Measurements from ENCODE around the gene VWA1. TPM values are rescaled to one million over a fixed set of nuclear protein-coding genes. Genes with fewer than 3 reads are reported as not detected.

Gene VWA1
- total and polyA plus RNA-seq, 4 donors, result 18.3 to 81.3 (median 32.2) TPM

DNA sequence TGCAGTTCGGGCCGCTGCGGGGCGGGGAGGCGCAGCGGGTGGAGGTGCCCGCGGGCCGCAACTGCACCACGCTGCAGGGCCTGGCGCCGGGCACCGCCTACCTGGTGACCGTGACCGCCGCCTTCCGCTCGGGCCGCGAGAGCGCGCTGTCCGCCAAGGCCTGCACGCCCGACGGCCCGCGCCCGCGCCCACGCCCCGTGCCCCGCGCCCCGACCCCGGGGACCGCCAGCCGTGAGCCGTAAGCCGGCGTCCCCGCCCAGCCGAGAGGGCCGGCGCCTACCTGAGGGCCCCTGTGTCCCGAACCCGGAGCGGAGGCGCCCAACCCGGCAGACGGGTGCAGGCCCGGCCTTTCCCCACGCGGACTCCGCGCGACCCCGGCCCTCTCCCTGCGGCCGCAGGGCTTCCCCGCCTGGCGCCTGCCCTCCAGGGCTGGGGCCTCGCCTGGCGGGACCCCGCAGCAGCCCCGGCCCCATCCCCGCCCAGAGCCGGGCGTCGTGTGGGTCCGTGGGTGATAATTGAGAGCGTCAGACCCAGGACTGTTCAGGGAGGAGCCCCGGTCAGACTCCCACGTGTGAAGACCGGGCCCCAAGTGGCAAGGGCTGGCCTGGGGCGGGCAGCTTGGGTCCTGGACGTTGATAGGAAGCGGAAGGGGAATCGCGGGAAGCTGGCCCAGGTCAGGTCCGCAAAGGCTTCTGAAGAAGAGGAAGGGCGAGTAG, 4.2 kb downstream of the VWA1 start:
- Histone ChIP-seq H3K36me3 (ENCODE audit: control insufficient read depth in 4 of 4, insufficient read depth in 3 of 4, low read depth in 1 of 4, low read length in 3 of 4) (peaks cover 0 to 3% (median 0%) of the 10 kb centered on the region in 4 donors), H3K27me3 (ENCODE audit: control insufficient read depth in 4 of 4, insufficient read depth in 4 of 4, low read length in 3 of 4) (no peaks in the 10 kb centered on the region), H3K9me3 (ENCODE audit: control insufficient read depth in 4 of 4, low read length in 3 of 4) (no peaks in the 10 kb centered on the region), H3K27ac (ENCODE audit: low read depth in 1 of 2, low read length in 2 of 2) (no peak overlapping the region), H3K4me3 (ENCODE audit: low read depth in 1 of 3, low read length in 3 of 3) (no peak overlapping the region), H3K9ac (ENCODE audit: low read depth in 1 of 2, low read length in 2 of 2) (no peak overlapping the region), H3K4me1 (ENCODE audit: control insufficient read depth in 4 of 4, insufficient read depth in 4 of 4, low read length in 3 of 4) (peaks cover 22 to 56% (median 41%) of the 10 kb centered on the region in 4 donors)
- WGBS, result 88% methylated on average over 82 of the region's 82 CpGs
- TF ChIP-seq SP1 (IDR thresholded peaks at IDR 0.05), result no peak
- no peak for TF ChIP-seq FOXA2 (IDR thresholded peaks at IDR 0.05)
- no peak for TF ChIP-seq EGR1 (IDR thresholded peaks at IDR 0.05; ENCODE audit: low read depth in 2 of 2)
- no peak for TF ChIP-seq NR2F2 (IDR thresholded peaks at IDR 0.05)
- TF ChIP-seq, protein P1, sequence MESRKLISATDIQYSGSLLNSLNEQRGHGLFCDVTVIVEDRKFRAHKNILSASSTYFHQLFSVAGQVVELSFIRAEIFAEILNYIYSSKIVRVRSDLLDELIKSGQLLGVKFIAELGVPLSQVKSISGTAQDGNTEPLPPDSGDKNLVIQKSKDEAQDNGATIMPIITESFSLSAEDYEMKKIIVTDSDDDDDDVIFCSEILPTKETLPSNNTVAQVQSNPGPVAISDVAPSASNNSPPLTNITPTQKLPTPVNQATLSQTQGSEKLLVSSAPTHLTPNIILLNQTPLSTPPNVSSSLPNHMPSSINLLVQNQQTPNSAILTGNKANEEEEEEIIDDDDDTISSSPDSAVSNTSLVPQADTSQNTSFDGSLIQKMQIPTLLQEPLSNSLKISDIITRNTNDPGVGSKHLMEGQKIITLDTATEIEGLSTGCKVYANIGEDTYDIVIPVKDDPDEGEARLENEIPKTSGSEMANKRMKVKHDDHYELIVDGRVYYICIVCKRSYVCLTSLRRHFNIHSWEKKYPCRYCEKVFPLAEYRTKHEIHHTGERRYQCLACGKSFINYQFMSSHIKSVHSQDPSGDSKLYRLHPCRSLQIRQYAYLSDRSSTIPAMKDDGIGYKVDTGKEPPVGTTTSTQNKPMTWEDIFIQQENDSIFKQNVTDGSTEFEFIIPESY (IDR thresholded peaks at IDR 0.05), result no peak
- TF ChIP-seq GABPA (IDR thresholded peaks at IDR 0.05 in 1 of 2, conservative IDR thresholded peaks at IDR 0.05 in 1 of 2), result no peak
- TF ChIP-seq, protein P2, sequence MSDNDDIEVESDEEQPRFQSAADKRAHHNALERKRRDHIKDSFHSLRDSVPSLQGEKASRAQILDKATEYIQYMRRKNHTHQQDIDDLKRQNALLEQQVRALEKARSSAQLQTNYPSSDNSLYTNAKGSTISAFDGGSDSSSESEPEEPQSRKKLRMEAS (IDR thresholded peaks at IDR 0.05), result no peak
- no peak for TF ChIP-seq HNF4A (conservative IDR thresholded peaks at IDR 0.05)
- TF ChIP-seq, protein P3, sequence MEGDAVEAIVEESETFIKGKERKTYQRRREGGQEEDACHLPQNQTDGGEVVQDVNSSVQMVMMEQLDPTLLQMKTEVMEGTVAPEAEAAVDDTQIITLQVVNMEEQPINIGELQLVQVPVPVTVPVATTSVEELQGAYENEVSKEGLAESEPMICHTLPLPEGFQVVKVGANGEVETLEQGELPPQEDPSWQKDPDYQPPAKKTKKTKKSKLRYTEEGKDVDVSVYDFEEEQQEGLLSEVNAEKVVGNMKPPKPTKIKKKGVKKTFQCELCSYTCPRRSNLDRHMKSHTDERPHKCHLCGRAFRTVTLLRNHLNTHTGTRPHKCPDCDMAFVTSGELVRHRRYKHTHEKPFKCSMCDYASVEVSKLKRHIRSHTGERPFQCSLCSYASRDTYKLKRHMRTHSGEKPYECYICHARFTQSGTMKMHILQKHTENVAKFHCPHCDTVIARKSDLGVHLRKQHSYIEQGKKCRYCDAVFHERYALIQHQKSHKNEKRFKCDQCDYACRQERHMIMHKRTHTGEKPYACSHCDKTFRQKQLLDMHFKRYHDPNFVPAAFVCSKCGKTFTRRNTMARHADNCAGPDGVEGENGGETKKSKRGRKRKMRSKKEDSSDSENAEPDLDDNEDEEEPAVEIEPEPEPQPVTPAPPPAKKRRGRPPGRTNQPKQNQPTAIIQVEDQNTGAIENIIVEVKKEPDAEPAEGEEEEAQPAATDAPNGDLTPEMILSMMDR (IDR thresholded peaks at IDR 0.05; ENCODE audit: low read depth, low read length, missing input control), result no peak
- TF ChIP-seq FOXA1 (IDR thresholded peaks at IDR 0.05), result no peak
- no peak for TF ChIP-seq YY1 (IDR thresholded peaks at IDR 0.05)
- TF ChIP-seq RXRA (IDR thresholded peaks at IDR 0.05), result no peak
- TF ChIP-seq HNF4G (IDR thresholded peaks at IDR 0.05), result no peak
- no peak for TF ChIP-seq JUND (IDR thresholded peaks at IDR 0.05)
- no peak for TF ChIP-seq RAD21 (IDR thresholded peaks at IDR 0.05)
- TF ChIP-seq, protein P4, sequence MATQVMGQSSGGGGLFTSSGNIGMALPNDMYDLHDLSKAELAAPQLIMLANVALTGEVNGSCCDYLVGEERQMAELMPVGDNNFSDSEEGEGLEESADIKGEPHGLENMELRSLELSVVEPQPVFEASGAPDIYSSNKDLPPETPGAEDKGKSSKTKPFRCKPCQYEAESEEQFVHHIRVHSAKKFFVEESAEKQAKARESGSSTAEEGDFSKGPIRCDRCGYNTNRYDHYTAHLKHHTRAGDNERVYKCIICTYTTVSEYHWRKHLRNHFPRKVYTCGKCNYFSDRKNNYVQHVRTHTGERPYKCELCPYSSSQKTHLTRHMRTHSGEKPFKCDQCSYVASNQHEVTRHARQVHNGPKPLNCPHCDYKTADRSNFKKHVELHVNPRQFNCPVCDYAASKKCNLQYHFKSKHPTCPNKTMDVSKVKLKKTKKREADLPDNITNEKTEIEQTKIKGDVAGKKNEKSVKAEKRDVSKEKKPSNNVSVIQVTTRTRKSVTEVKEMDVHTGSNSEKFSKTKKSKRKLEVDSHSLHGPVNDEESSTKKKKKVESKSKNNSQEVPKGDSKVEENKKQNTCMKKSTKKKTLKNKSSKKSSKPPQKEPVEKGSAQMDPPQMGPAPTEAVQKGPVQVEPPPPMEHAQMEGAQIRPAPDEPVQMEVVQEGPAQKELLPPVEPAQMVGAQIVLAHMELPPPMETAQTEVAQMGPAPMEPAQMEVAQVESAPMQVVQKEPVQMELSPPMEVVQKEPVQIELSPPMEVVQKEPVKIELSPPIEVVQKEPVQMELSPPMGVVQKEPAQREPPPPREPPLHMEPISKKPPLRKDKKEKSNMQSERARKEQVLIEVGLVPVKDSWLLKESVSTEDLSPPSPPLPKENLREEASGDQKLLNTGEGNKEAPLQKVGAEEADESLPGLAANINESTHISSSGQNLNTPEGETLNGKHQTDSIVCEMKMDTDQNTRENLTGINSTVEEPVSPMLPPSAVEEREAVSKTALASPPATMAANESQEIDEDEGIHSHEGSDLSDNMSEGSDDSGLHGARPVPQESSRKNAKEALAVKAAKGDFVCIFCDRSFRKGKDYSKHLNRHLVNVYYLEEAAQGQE (IDR thresholded peaks at IDR 0.05), result no peak
- no peak for TF ChIP-seq TAF1 (conservative IDR thresholded peaks at IDR 0.05)
- TF ChIP-seq, protein P5, sequence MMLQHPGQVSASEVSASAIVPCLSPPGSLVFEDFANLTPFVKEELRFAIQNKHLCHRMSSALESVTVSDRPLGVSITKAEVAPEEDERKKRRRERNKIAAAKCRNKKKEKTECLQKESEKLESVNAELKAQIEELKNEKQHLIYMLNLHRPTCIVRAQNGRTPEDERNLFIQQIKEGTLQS (IDR thresholded peaks at IDR 0.05), result no peak
- no peak for DNase-seq (ENCODE audit: low spot score)

Measured in liver (tissue), 9 donors.